ENCODE measurements around the gene BCL7C.

The BCL7C gene

GRCh38 chr16:30858829-30859423 lies 35.0 kb downstream of the BCL7C start:
- DNase-seq = no peak

DNA sequence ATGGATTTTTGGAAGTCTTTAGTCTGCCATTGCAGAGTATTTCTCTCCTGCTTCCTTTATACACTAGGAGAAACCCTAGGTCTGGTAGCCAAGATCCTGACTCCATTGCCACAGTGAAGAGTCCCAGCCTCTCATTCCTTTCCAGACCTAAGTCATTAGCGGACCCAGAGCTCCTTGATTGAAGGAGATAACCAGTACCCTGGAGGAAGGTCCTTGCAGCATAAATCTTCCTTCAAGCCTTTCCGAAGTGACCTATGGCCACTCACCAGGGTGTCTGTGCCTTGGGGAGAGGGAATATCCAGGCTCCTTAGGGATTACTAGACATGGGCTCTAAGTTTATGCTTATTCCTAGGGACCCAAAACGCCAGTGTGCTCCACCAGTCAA lies 35.8 kb downstream of the BCL7C start:
- no peak for DNase-seq

GRCh38 chr16:30853758-30854157 lies 40.1 kb downstream of the BCL7C start:
- DNase-seq = no peak

DNA sequence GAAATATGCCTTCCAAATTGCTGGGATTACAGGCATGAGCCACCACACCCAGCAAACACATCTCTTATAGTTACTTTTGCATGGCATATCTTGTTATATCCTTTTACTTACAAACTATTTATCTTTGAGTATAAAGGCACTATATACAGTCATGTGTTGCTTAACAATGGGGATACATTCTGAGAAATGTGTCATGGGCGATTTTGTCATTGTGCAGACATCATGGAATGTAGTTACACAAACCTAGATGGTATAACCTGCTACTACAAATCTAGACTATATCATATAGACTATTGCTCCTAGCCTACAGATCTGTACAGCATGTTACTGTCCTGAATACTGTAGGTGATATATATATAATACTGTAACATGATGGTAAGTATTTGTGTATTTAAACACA lies 43.6 kb downstream of the BCL7C start:
- DNase-seq = no peak

GRCh38 chr16:30846649-30847402 lies 47.1 kb downstream of the BCL7C start:
- DNase-seq = no peak

- DNase-seq = peak; percentile 49
Measured at GRCh38 chr16:30844671-30845449, 49.0 kb downstream of the BCL7C start.

DNA sequence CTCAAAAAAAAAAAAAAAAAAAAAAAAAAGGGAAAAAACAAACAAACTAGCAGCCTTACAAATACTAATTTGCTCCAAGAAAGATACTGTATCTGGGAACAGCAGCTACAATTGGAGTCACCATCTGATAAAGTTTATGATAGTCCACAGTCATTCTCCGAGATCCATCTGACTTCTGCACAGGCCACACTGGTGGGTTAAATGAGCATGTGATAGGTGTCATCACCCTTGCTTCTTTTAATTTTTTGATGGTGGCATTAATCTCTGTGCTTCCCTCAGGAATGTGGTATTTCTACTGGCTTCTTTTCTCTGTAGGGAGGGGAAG lies 49.6 kb downstream of the BCL7C start:
- no peak for DNase-seq

DNA sequence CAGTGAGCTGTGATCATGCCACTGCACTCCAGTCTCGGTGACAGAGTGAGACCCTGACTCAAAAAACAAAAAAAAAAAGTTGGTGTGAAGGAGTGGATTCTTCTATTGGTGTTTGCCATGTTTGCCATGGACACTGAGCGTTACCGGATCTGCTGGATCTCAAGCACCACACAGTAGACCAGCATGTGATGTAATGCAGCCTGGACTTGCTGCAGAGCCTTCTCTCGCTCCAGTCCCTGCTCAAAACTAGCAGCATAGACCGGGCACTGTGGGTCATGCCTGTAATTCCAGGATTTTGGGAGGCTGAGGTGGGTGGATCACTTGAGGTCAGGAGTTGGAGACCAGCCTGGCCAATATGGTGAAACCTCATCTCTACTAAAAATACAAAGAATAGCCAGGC lies 50.4 kb downstream of the BCL7C start:
- no peak for DNase-seq

DNA sequence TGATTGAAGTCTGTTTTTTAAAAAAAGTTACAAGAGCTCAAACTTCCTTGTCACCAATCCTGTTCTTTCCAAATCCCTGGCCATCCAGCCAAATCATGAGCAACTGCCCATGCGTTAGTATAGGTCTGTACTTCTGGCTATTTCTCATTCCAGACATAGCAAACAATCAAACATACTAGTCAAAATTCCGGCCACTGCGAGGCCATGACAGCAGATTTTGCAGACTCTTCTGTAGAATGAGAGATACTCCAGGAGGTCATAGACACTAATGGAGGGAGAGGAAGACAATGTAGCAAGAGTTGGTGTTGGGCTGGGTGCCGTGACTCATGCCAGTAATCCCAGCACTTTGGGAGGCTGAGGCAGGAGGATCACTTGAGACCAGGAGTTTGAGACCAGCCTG lies 50.9 kb downstream of the BCL7C start:
- DNase-seq = no peak

- DNase-seq = no peak
Measured at GRCh38 chr16:30841332-30841731, 52.5 kb downstream of the BCL7C start.

GRCh38 chr16:30840611-30841010 lies 53.3 kb downstream of the BCL7C start:
- no peak for DNase-seq

DNA sequence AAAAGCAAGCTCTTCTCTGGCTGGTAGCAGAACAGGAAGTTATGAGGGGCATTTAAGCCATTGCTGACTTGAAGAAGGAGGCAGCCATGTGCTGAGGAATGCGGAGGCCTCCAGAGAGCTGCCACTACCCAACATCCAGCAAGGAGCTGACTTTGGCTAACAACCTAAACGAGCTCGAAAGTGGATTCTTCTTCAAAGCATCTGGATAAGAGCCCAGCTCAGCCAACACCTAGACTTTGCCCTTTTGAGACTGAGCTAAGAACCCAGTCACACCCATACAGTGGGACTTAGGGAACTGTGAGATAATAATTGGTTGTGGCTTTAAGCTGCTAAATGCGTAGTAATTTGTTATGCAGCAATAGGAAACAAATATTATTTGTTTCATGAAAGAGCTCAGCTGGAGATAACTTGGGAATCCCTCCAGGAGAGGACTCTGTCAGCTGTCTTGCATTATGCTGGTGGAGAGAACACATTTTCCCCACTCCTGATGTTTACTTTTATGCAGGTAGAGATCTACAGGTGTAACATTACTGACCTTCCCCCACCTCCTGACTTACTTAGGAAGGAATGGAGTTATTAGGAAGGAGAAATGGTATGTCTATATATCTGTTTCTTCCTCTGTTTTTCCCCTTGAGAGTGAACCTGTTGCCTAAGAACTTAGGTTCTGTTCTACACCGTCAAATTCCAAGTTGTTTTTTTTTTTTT lies 54.2 kb downstream of the BCL7C start:
- no peak for DNase-seq

- DNase-seq = no peak
Measured at GRCh38 chr16:30838876-30839471, 54.9 kb downstream of the BCL7C start.

GRCh38 chr16:30837904-30838303 lies 56.0 kb downstream of the BCL7C start:
- no peak for DNase-seq

Data from activated effector memory CD4-positive, alpha-beta T cell treated with Interleukin-2 at 50 U/mL for 16 hours (primary cell).